B cell (primary cell): ENCODE data around the gene MIGA1. TPM values are rescaled to one million over a fixed set of nuclear protein-coding genes. Genes with fewer than 3 reads are reported as not detected.

Source experiments
- ATAC-seq: fragments of 200-7000 bp; cut with Tn5 transposase; one replicate; pipeline ENCODE4 v1.10.0; 2021; ENCODE audit warnings: low read depth, mild to moderate bottlenecking, moderate number of reproducible peaks, moderate library complexity
- CTCF ChIA-PET: fragments of 350-600 bp; sonication (Branson Sonifier 250); formaldehyde crosslinking; loops from one replicate; lab custom pipeline; 2021; ENCODE audit warnings: antibody characterized with exemption, inconsistent platforms; lab: Charles Lee
- POLR2A ChIA-PET: fragments of 350-600 bp; sonication (Branson Sonifier 250); formaldehyde crosslinking; loops from one replicate; lab custom pipeline; 2021; ENCODE audit warnings: antibody characterized with exemption; lab: Charles Lee
- DNase-seq: peaks from one replicate; pipeline ENCODE4 v3.0.0; 2013
- H2AFZ ChIP-seq: 2 replicates; pipeline ENCODE4 v1.6.1; 2012; ENCODE audit warnings: mild to moderate bottlenecking, low read depth, low read length; ENCODE audit not compliant: insufficient read depth, poor library complexity, severe bottlenecking
- H3K27ac ChIP-seq, 2 donors: 1 replicate in 1 of 2; 2 replicates in 1 of 2; pipeline ENCODE4 v1.5.1; 2012 to 2013; ENCODE audit warnings: low read length in 2 of 2, mild to moderate bottlenecking in 2 of 2, moderate library complexity in 1 of 2
- H3K27me3 ChIP-seq, 4 experiments: fragments of 200-600 bp in 1 of 4; sonication (generic) in 1 of 4; replicated peaks in 1 of 4; 1 replicate in 2 of 4; 2 replicates in 2 of 4; pipeline versions ENCODE4 v1.6.1 to v1.7.0; 2013 to 2016; ENCODE audit warnings: low read length in 3 of 4, mild to moderate bottlenecking in 2 of 4, mixed read lengths in 1 of 4, moderate library complexity in 1 of 4; ENCODE audit not compliant: insufficient read depth in 4 of 4, control insufficient read depth in 3 of 4; ENCODE audit errors: control extremely low read depth in 1 of 4
- H3K36me3 ChIP-seq, 2 experiments: replicated peaks in 1 of 2; 1 replicate in 1 of 2; 2 replicates in 1 of 2; pipeline versions ENCODE4 v1.6.1 to v1.7.1; 2013; ENCODE audit warnings: low read length in 1 of 2; ENCODE audit not compliant: insufficient read depth in 2 of 2, control insufficient read depth in 1 of 2; ENCODE audit errors: control extremely low read depth in 1 of 2, extremely low read depth in 1 of 2
- H3K4me1 ChIP-seq, 2 donors: fragments of 200-600 bp in 1 of 2; sonication (generic) in 1 of 2; 1 replicate in 1 of 2; 2 replicates in 1 of 2; pipeline versions ENCODE4 v1.5.1 to v1.6.1; 2013 to 2017; ENCODE audit warnings: low read length in 2 of 2; ENCODE audit not compliant: control insufficient read depth in 2 of 2, insufficient read depth in 2 of 2
- H3K4me2 ChIP-seq: replicated peaks from 2 replicates; pipeline ENCODE3; 2012; ENCODE audit warnings: mild to moderate bottlenecking, low read depth, low read length; ENCODE audit not compliant: poor library complexity, severe bottlenecking
- H3K4me3 ChIP-seq, 5 experiments: fragments of 200-600 bp in 1 of 5; sonication (generic) in 1 of 5; 1 replicate in 3 of 5; 2 replicates in 2 of 5; pipeline versions ENCODE4 v1.5.1 to v1.7.0; 2011 to 2016; ENCODE audit warnings: low read length in 4 of 5, mild to moderate bottlenecking in 4 of 5, low read depth in 2 of 5, control low read depth in 1 of 5, moderate library complexity in 1 of 5; ENCODE audit not compliant: insufficient read depth in 1 of 5; ENCODE audit errors: control extremely low read depth in 1 of 5, extremely low read depth in 1 of 5
- H3K79me2 ChIP-seq: fragments of 200-600 bp; sonication (generic); one replicate; pipeline ENCODE4 v1.6.0; 2016; ENCODE audit warnings: low read length; ENCODE audit not compliant: control insufficient read depth, insufficient read depth
- H3K9ac ChIP-seq: fragments of 200-600 bp; sonication (generic); 2 replicates; pipeline ENCODE4 v1.6.1; 2017; ENCODE audit warnings: mild to moderate bottlenecking, low read length, moderate library complexity
- H3K9me3 ChIP-seq, 3 donors: one replicate each; pipeline versions ENCODE4 v1.6.1 to v1.7.1; 2013; ENCODE audit warnings: low read length in 2 of 3; ENCODE audit not compliant: control insufficient read depth in 2 of 3, insufficient read depth in 1 of 3; ENCODE audit errors: control extremely low read depth in 1 of 3
- H4K20me1 ChIP-seq: 2 replicates; pipeline ENCODE4 v1.6.0; 2012; ENCODE audit warnings: mild to moderate bottlenecking, low read length; ENCODE audit not compliant: insufficient read depth, control insufficient read depth, poor library complexity, severe bottlenecking
- H3K27ac Mint-ChIP-seq: one replicate; pipeline ENCODE4 v1.8.0; 2021; ENCODE audit warnings: mixed read lengths
- H3K27me3 Mint-ChIP-seq: one replicate; pipeline ENCODE4 v1.8.0; 2021; ENCODE audit warnings: mixed read lengths
- H3K4me1 Mint-ChIP-seq: one replicate; pipeline ENCODE4 v1.8.0; 2021; ENCODE audit warnings: mixed read lengths
- H3K4me3 Mint-ChIP-seq: one replicate; pipeline ENCODE4 v1.8.0; 2021; ENCODE audit warnings: mixed read lengths
- H3K9me3 Mint-ChIP-seq: one replicate; pipeline ENCODE4 v1.8.0; 2022; ENCODE audit warnings: mixed read lengths; ENCODE audit not compliant: insufficient read depth
- EZH2 ChIP-seq: IDR thresholded peaks from 2 replicates; pipeline ENCODE4 v1.6.1; 2012; ENCODE audit warnings: borderline replicate concordance, low read depth, mild to moderate bottlenecking, moderate library complexity, low read length; ENCODE audit not compliant: insufficient read depth, poor library complexity, severe bottlenecking
- WGBS: methylation state at CpG from one replicate; pipeline ENCODE4 v1.1.5; 2013; ENCODE audit warnings: missing lambda C conversion rate; ENCODE audit not compliant: insufficient coverage; 5-methylcytosine and 5-hydroxymethylcytosine counted together
- intact Hi-C: fragments of 100-400 bp; cut with micrococcal nuclease; formaldehyde crosslinking; loops from one replicate; pipeline ENCODE4 v1.10.0; 2022
- polyA plus RNA-seq: library from polyadenylated mRNA; depleted of rRNA; stranded (reverse); fragments of >200 nt; gene quantifications from 2 replicates; pipeline ENCODE4 v1.2.3, GENCODE V29; 2012
- total RNA-seq, 2 donors: library from RNA; stranded (reverse); fragments of 120-200 nt in 1 of 2; gene quantifications; 1 replicate in 1 of 2; 2 replicates in 1 of 2; pipeline versions ENCODE4 v1.2.3 to v1.2.4, GENCODE V29; 2013 to 2022
- TF ChIP-seq, protein P1 (sequence below): fragments of 200-600 bp; IDR thresholded peaks from one replicate; pipeline ENCODE4 v1.8.0; 2022; ENCODE audit warnings: antibody characterized with exemption, mild to moderate bottlenecking

Gene MIGA1
- total and polyA plus RNA-seq, 2 donors (not counting 1 experiment from before 2014, with no cell fraction given) = 5.0 to 18.0 TPM

DNA sequence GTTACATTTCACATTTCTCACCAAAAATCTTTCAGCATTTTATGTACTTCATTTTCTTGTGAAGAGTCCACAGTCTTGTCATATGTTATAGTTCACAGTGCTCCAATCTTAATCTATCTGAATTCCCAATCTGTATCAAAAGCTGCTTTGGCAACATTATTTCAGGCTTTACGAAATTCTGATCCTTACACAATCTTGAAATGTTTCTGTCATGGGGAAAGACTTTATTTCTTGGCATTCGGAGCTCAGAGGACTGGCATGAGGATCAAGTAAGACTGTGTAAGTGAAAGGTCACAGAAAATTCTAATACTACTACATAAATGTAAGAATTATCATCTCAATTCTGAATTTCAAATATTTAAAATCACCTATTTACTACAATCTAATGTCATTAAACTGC lies 21.8 kb upstream of the MIGA1 start:
- intact Hi-C loops = loop anchor here (5.0 kb wide), 2 partner anchors 35 to 540 kb away; partner anchors contain the start of gene PIGK
- no peaks in the 10 kb centered on the region for H3K9me3 ChIP-seq
- Mint-ChIP-seq H3K27me3 (no peaks in the 10 kb centered on the region), H3K4me3 (peak overlapping the region; percentile 48), H3K4me1 (peaks cover 37% of the 10 kb centered on the region), H3K9me3 (no peaks in the 10 kb centered on the region), H3K27ac (no peak overlapping the region)
- DNase-seq (no peak), ATAC-seq (no peak)
- H2AFZ ChIP-seq = no peak overlapping the region
- POLR2A ChIA-PET = no interaction called here
- CTCF ChIA-PET = interaction anchor here (1.0 to 1.2 kb wide), 2 partner anchors 9 to 75 kb away, joined by 3 read pairs; partner anchors contain the start of gene ZZZ3
- H3K4me3 ChIP-seq = no peak overlapping the region
- H4K20me1 ChIP-seq = peaks cover 34% of the 10 kb centered on the region
- H3K27ac ChIP-seq = no peak overlapping the region
- no peak overlapping the region for H3K9ac ChIP-seq
- no CpG with 5 or more reads among the region's 2 CpGs for WGBS
- H3K79me2 ChIP-seq = peaks cover 79% of the 10 kb centered on the region
- TF ChIP-seq EZH2 = no peak
- TF ChIP-seq, protein P1, sequence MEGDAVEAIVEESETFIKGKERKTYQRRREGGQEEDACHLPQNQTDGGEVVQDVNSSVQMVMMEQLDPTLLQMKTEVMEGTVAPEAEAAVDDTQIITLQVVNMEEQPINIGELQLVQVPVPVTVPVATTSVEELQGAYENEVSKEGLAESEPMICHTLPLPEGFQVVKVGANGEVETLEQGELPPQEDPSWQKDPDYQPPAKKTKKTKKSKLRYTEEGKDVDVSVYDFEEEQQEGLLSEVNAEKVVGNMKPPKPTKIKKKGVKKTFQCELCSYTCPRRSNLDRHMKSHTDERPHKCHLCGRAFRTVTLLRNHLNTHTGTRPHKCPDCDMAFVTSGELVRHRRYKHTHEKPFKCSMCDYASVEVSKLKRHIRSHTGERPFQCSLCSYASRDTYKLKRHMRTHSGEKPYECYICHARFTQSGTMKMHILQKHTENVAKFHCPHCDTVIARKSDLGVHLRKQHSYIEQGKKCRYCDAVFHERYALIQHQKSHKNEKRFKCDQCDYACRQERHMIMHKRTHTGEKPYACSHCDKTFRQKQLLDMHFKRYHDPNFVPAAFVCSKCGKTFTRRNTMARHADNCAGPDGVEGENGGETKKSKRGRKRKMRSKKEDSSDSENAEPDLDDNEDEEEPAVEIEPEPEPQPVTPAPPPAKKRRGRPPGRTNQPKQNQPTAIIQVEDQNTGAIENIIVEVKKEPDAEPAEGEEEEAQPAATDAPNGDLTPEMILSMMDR = no peak
- peak overlapping the region; percentile 4 for H3K4me2 ChIP-seq
- no peaks in the 10 kb centered on the region for H3K27me3 ChIP-seq
- peaks cover 14 to 29% of the 10 kb centered on the region in 2 donors for H3K4me1 ChIP-seq
- no peaks in the 10 kb centered on the region for H3K36me3 ChIP-seq
